SJSA1 (cell line): ENCODE measurements around the gene FRMD4A. TPM values are rescaled to one million over a fixed set of nuclear protein-coding genes. Genes with fewer than 3 reads are reported as not detected.
"Not testable (repeated sequence)": the region's sequence is repeated elsewhere in the genome, so short reads cannot be mapped to it uniquely, and the experiment has no call there.

ENCODE experiments used
- DNase-seq, 2 experiments: peaks; one replicate each; pipeline ENCODE4 v3.0.0-alpha.2; 2015 to 2020; ENCODE audit warnings: low spot score in 2 of 2, low read depth in 1 of 2
- H3K27ac ChIP-seq: fragments of 250-450 bp; sonication (Bioruptor Pico); 2 replicates; pipeline ENCODE4 v1.5.1; 2020; ENCODE audit warnings: mild to moderate bottlenecking, moderate library complexity
- H3K27me3 ChIP-seq: fragments of 250-450 bp; sonication (Bioruptor Pico); replicated peaks from 2 replicates; pipeline ENCODE4 v1.5.1; 2020; ENCODE audit warnings: mild to moderate bottlenecking, moderate library complexity
- H3K36me3 ChIP-seq: fragments of 250-450 bp; sonication (Bioruptor Pico); 2 replicates; pipeline ENCODE4 v1.5.1; 2020; ENCODE audit warnings: mild to moderate bottlenecking
- H3K4me1 ChIP-seq: fragments of 250-450 bp; sonication (Bioruptor Pico); replicated peaks from 2 replicates; pipeline ENCODE4 v1.6.1; 2021; ENCODE audit warnings: mild to moderate bottlenecking
- H3K4me3 ChIP-seq: fragments of 250-450 bp; sonication (Bioruptor Pico); 2 replicates; pipeline ENCODE4 v1.5.1; 2020; ENCODE audit warnings: mild to moderate bottlenecking
- H3K9me3 ChIP-seq: fragments of 250-450 bp; sonication (Bioruptor Pico); replicated peaks from 2 replicates; pipeline ENCODE4 v1.5.1; 2020; ENCODE audit warnings: mild to moderate bottlenecking
- total RNA-seq: library from RNA; depleted of rRNA; stranded (reverse); fragments of >200 nt; shearing (Covaris generic); gene quantifications from 2 replicates; pipeline ENCODE4 v1.2.3, GENCODE V29; 2014

Gene FRMD4A
- total RNA-seq, 1 experiment from 2014 or later = 6.2 TPM

DNA sequence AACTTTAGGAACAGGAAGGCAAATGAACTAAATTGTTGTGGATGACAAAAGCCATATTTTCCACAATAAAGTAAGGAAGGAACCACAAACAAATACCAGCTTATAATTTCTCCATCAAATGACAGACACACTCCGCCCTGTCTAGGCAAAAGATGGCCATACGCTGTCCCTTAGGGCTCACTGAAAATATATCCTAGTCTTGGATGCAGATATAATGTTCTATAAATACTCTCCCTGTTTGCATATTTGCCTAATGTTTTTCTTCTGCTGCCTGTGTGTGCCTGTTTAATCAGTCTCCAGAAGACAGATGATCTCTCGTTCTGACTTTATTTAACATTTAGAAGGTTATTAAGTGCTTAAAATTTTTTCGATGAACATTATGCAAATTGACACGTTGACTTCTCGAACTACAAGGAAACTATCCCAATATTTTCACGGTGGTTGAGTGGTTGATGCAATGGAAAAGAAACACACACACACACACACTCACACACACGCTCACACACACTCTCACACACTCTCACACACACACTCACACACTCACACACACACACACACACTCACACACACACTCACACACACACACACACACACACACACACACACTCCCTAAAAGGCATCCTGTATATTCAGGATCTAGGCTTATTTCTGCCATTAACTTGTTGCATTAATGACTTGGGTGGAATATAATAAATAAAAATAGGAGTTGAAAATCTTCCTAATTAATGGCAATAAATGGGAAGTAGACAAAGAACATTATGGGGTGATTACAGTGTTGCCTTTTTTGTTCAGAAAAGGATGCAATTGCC lies 446.9 kb downstream of the FRMD4A start:
- Histone ChIP-seq H3K4me1 (peaks cover 29% of the 10 kb centered on the region), H3K9me3 (0 out of 2 replicates have a peak, but pooled peaks cover 2% of the 10 kb centered on the region), H3K27ac (no peak overlapping the region), H3K36me3 (no peaks in the 10 kb centered on the region; the same call in 1 of the 2 replicates), H3K27me3 (no peaks in the 10 kb centered on the region), H3K4me3 (no peak overlapping the region)
- DNase-seq = no peak

- H3K27me3 ChIP-seq = no peaks in the 10 kb centered on the region
- DNase-seq = peak; percentile 90 to 95
- H3K36me3 ChIP-seq = no peaks in the 10 kb centered on the region; the same call in 1 of the 2 replicates
- peak overlapping the region; percentile 65 for H3K27ac ChIP-seq
- no peak overlapping the region for H3K4me3 ChIP-seq
- 0 out of 2 replicates have a peak, but pooled peaks cover 2% of the 10 kb centered on the region for H3K9me3 ChIP-seq
- peaks cover 29% of the 10 kb centered on the region for H3K4me1 ChIP-seq
Observed at GRCh38 chr10:13882119-13882711, 448.5 kb downstream of the FRMD4A start.

DNA sequence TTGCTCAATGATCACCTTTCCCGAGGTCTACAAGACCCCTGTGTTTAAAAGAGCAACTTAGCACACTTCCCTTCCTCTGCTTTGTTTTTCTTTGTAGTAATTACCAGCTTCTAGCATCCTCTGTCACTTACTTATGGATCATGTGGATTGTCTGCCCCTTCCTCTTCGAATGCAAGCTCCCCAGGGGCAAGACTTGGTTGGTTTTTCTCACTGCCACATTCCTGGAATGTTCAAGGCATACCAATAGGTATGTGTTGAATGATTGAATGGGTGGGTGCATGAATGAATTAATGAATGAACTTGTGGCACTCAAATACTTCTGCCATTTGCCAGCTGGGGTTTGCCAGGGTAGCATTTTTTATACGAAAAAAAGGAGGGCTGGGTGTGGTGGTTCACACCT lies 450.0 kb downstream of the FRMD4A start:
- Histone ChIP-seq H3K9me3 (0 out of 2 replicates have a peak, but pooled peaks cover 2% of the 10 kb centered on the region), H3K4me1 (peaks cover 29% of the 10 kb centered on the region), H3K4me3 (no peak overlapping the region), H3K27ac (no peak overlapping the region), H3K36me3 (no peaks in the 10 kb centered on the region), H3K27me3 (no peaks in the 10 kb centered on the region)
- DNase-seq = no peak

DNA sequence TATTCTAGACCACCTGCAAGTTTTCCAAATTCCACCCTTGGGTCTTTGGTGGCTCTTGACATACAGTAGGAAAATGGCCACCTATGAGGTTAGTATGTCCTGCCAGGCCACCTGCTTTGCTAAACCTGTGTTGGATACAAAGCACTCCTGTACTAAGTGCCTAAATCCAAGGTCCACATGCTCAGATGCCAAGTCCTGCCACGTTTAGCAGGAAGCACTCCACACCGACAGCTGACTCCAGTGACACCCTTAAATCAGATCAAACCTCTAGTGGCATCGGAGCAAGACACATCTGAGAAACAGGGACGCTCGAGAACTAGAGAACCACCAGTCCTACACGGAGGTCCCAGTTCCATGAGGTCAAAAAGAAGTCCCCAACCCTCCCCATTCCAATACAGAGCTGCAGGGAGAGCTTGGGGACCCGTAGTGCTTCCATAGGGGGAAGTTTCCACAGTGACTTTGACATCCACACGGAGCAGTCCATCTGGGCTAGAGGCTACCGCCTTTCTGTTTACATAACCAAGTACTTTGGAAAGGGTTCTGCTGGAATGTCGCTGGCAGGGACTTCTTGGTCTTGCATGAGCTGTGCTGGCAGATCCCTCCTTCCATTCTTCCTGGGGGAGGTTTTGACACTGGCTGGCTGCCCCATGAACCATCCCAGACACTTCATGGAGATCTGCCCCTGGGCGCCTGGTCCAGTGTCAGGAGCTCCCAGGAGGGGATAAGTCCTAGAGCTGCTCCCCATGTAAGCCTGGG lies 453.4 kb downstream of the FRMD4A start:
- Histone ChIP-seq H3K4me1 (peaks cover 24% of the 10 kb centered on the region), H3K9me3 (0 out of 2 replicates have a peak, but pooled peaks cover 2% of the 10 kb centered on the region)
- no peak for DNase-seq

DNA sequence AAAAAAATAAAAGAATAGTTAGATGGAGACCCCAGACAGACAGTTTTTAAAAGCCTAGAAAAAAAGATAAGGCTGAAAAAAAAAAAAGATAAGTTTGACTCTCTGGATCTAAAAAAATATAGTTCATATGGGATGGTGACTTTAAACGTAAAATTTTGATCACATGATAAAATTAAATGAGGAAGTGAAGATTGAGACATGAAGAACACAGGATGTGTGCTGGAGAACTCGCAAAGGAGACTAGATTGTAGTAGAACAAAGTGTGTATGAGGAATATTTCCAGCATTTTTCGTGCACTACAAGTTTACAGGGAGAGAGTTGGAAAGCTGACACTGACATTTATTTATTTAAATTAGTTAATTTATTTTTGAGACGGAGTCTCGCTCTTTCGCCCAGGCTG lies 457.5 kb downstream of the FRMD4A start:
- Histone ChIP-seq H3K4me3 (no peak overlapping the region), H3K27me3 (no peaks in the 10 kb centered on the region), H3K9me3 (no peaks in the 10 kb centered on the region), H3K4me1 (peaks cover 9% of the 10 kb centered on the region; the same call in 1 of the 2 replicates), H3K27ac (no peak overlapping the region), H3K36me3 (no peaks in the 10 kb centered on the region)
- DNase-seq = no peak

More for the DNA sequence above, 453.4 kb downstream of the FRMD4A start:
- Histone ChIP-seq H3K36me3 (no peaks in the 10 kb centered on the region), H3K27me3 (no peaks in the 10 kb centered on the region), H3K4me3 (no peak overlapping the region), H3K27ac (no peak overlapping the region)

DNA sequence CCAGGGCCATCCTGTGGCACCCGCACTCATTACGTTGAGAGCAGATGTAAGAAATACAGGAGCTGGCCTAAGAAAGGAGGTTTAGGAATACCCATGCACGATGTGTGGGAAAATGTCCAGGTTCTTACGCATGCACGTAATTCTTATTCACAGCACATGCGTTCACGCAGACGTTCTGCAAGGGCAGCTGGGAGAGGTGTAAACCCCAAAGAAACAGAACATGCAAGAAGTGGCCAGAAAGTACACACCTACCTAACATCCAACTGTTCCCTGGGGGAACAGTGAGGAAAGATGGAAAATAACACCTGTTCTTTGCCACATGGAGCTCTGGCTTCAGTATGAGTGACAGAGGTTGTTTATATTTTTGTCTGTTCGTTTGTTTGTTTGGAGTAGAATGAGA lies 458.3 kb downstream of the FRMD4A start:
- Histone ChIP-seq H3K27ac (no peak overlapping the region), H3K36me3 (no peaks in the 10 kb centered on the region), H3K4me1 (peaks cover 9% of the 10 kb centered on the region; the same call in 1 of the 2 replicates), H3K27me3 (no peaks in the 10 kb centered on the region), H3K4me3 (no peak overlapping the region), H3K9me3 (no peaks in the 10 kb centered on the region)
- no peak for DNase-seq

- H3K4me1 ChIP-seq = peaks cover 14% of the 10 kb centered on the region
- H3K36me3 ChIP-seq = no peaks in the 10 kb centered on the region
- no peaks in the 10 kb centered on the region for H3K9me3 ChIP-seq
- no peak overlapping the region for H3K27ac ChIP-seq
- DNase-seq = no peak
- H3K27me3 ChIP-seq = no peaks in the 10 kb centered on the region
- H3K4me3 ChIP-seq = no peak overlapping the region
Observed at GRCh38 chr10:13871776-13872175, 458.9 kb downstream of the FRMD4A start.

DNA sequence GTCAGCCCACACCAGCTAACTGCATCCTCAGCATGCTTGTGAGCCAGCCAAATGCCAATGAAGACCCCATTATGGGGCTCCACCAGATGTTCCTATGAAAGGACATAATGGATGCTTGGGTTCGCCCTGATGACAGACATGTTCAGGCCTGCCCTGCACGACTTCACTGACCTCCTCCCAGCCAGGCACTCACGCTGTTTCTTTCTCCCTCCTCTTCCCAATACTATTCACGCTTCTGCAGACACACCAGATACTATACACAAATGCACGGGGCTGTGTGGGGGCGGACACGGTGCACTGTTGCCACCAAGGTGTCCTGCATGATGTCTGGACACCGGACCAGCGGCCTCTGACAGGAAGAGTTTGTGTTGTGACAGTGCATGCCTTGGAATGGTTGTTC lies 459.7 kb downstream of the FRMD4A start:
- H3K27ac ChIP-seq = no peak overlapping the region
- no peaks in the 10 kb centered on the region for H3K9me3 ChIP-seq
- H3K4me3 ChIP-seq = no peak overlapping the region
- H3K36me3 ChIP-seq = no peaks in the 10 kb centered on the region
- DNase-seq = no peak
- no peaks in the 10 kb centered on the region for H3K27me3 ChIP-seq
- H3K4me1 ChIP-seq = peaks cover 21% of the 10 kb centered on the region

GRCh38 chr10:13869295-13869664 lies 461.4 kb downstream of the FRMD4A start:
- Histone ChIP-seq H3K27me3 (no peaks in the 10 kb centered on the region), H3K36me3 (no peaks in the 10 kb centered on the region), H3K4me1 (peaks cover 27% of the 10 kb centered on the region), H3K27ac (no peak overlapping the region), H3K9me3 (no peaks in the 10 kb centered on the region), H3K4me3 (no peak overlapping the region)
- peak in 1 of 2 experiments; percentile 24 for DNase-seq

DNA sequence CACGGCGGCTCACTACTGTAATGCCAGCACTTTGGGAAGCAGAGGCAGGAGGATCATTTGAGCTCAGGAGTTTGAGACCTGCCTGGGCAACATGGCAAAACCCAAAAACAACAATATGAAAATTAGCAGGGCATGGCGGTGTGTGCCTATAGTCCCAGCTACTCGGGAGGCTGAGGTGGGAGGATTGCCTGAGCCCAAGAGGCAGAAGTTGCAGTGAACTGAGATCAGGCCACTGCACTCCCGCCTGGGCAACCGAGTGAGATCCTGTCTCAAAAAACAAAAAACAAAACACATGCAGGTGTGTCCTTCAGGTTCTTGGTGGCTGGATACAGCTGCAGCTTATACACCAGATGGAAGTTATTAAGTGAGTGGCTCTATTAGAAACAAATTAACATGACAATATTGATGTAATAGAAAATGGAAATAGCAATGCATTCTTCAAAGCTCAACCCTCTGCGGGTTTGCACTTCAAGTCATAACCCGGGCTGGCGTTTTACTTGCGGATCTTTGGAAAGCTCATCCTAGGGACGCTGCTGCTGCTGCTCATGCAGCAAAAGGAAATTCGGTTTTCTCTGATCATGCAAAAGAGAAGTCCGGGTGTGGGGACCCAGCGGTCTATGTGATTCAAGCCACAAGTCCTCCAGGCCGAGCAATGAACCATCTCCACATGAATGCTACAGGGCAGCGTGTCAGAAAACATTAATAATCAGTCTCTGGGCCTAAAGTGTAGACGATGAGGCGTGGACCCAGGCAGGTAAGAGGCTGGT lies 462.0 kb downstream of the FRMD4A start:
- DNase-seq = peak in 1 of 2 experiments; percentile 15
- Histone ChIP-seq H3K27me3 (no peaks in the 10 kb centered on the region), H3K4me3 (no peak overlapping the region), H3K27ac (no peak overlapping the region), H3K4me1 (peaks cover 27% of the 10 kb centered on the region), H3K36me3 (no peaks in the 10 kb centered on the region), H3K9me3 (no peaks in the 10 kb centered on the region)

DNA sequence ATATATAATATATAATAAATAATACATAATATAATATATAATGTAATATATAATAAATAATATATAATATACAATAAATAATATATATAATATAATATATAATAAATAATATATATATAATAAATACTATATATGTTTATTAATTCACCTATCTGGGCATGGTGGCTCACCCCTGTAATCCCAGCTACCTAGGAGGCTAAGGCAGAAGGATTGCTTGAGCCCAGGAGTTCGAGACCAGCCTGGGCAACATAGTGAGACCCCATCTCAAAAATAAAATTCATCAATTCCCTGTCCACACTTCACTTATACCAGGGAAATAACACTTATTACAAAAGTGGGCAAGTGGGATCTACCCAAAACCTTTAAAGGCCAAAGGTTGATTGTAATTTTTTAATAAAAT lies 462.9 kb downstream of the FRMD4A start:
- DNase-seq = no peak
- Histone ChIP-seq H3K4me1 (peaks cover 22% of the 10 kb centered on the region), H3K27me3 (no peaks in the 10 kb centered on the region), H3K27ac (no peak overlapping the region), H3K36me3 (no peaks in the 10 kb centered on the region), H3K4me3 (no peak overlapping the region), H3K9me3 (no peaks in the 10 kb centered on the region)

DNA sequence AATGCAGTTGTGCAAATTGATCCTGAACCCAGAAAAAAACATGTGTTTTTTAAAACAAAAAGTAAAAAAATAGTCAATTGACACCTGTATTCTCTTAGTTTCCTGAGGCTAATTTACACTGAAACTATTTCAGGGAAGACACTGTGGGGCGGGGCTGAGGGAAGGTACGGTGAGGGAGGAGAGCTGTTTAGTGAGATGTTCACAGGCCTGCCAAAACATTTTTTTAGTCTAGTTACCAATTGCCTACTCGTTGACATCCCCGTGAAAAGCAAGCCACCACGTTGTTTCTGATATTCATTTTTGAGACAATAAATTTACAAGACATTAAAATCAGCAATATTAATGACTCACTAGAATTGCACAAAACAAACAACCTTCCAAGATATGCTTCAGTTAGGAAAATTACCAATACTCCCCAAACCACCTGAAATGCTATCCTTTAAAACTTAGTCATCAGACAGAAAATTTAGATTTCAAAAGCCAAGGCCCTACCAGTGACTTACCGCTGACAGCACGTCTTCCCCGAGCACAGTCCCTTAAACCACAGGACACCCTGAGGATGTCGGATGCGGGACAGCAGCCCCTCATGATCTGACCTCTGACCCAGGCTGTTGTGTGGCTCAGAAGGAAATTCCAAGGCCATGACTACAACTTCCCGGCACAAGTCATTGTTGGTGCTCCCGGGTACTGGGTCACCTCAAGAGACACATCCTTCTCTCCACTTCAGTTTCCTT lies 464.8 kb downstream of the FRMD4A start:
- Histone ChIP-seq H3K4me3 (no peak overlapping the region; the same call in 1 of the 2 replicates), H3K9me3 (no peaks in the 10 kb centered on the region), H3K27ac (peak overlapping the region; percentile 27), H3K36me3 (no peaks in the 10 kb centered on the region), H3K4me1 (peaks cover 18% of the 10 kb centered on the region), H3K27me3 (no peaks in the 10 kb centered on the region)
- peak; percentile 68 to 73 for DNase-seq

DNA sequence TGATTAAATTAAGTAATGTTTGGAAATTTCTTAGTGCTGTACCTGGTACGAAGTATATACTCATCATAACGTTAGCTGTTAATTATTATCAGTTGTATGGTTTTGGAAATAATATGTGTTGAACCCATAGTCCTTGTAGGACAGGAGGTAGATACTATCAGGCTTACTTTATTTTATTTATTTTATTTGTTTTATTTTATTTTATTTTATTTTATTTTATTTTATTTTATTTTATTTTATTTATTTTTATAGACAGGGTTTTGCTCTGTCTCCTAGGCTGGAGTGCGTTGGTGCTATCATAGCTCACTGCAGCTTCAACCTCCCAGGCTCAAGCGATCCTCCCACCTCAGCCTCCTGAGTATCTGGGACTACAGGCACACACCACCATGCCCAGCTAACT lies 465.5 kb downstream of the FRMD4A start:
- DNase-seq, H3K27ac ChIP-seq, H3K4me3 ChIP-seq, H3K36me3 ChIP-seq, H3K27me3 ChIP-seq, H3K9me3 ChIP-seq: not testable (repeated sequence)
- peaks cover 18% of the 10 kb centered on the region for H3K4me1 ChIP-seq
